IgD-negative memory B cell (primary cell): ENCODE data around the gene CD46. TPM values are rescaled to one million over a fixed set of nuclear protein-coding genes. Genes with fewer than 3 reads are reported as not detected.
A peak's percentile ranks its signal among the peaks of the same experiment; 100 is the strongest.

Source experiments
- H3K27ac Mint-ChIP-seq, 3 donors: one replicate each; pipeline ENCODE4 v1.8.0; 2020 to 2022; ENCODE audit warnings: mild to moderate bottlenecking in 3 of 3, mixed read lengths in 3 of 3, moderate library complexity in 1 of 3
- H3K27me3 Mint-ChIP-seq: one replicate; pipeline ENCODE4 v1.8.0; 2021; ENCODE audit warnings: mixed read lengths
- H3K36me3 Mint-ChIP-seq: one replicate; pipeline ENCODE4 v1.8.0; 2020; ENCODE audit warnings: mild to moderate bottlenecking, mixed read lengths
- H3K4me1 Mint-ChIP-seq, 3 donors: one replicate each; pipeline ENCODE4 v1.8.0; 2020 to 2022; ENCODE audit warnings: mixed read lengths in 3 of 3, mild to moderate bottlenecking in 1 of 3
- H3K4me3 Mint-ChIP-seq, 4 donors: one replicate each; pipeline ENCODE4 v1.8.0; 2020 to 2022; ENCODE audit warnings: mild to moderate bottlenecking in 4 of 4, mixed read lengths in 4 of 4, moderate library complexity in 3 of 4
- H3K9me3 Mint-ChIP-seq, 3 donors: one replicate each; pipeline ENCODE4 v1.8.0; 2020 to 2021; ENCODE audit warnings: mixed read lengths in 3 of 3, mild to moderate bottlenecking in 1 of 3
- polyA plus RNA-seq: library from polyadenylated mRNA; unstranded; fragments of 300-500 nt; fragmentation: Illumina TruSeq; gene quantifications from one replicate; pipeline ENCODE4 v1.2.3, GENCODE V29; 2021

CD46 gene
- polyA plus RNA-seq, 1 donor from 2014 or later, result 67.2 TPM

GRCh38 chr1:207844371-207844770 lies 92.5 kb downstream of the CD46 start:
- H3K27ac Mint-ChIP-seq, result no peak overlapping the region
- no peaks in the 10 kb centered on the region for H3K9me3 Mint-ChIP-seq
- no peaks in the 10 kb centered on the region for H3K27me3 Mint-ChIP-seq
- H3K36me3 Mint-ChIP-seq, result peaks cover 7% of the 10 kb centered on the region
- peaks cover 29 to 47% (median 31%) of the 10 kb centered on the region in 3 donors for H3K4me1 Mint-ChIP-seq
- peak overlapping the region in 1 of 4 donors; percentile 77 for H3K4me3 Mint-ChIP-seq

Other genes starting within 250 kb of the CD46 start
- not detected for gene CR1L, start 106.9 kb upstream of the CD46 start, polyA plus RNA-seq
- not detected for gene CD34, start 159.1 kb downstream of the CD46 start, polyA plus RNA-seq